IMR-90 (cell line): ENCODE measurements around the gene PDGFD. TPM values are rescaled to one million over a fixed set of nuclear protein-coding genes. Genes with fewer than 3 reads are reported as not detected.

Experiments used
- ATAC-seq: fragments of 200-7000 bp; cut with Tn5 transposase; 2 replicates; pipeline ENCODE4 v1.9.1; 2020; ENCODE audit warnings: low read depth, mild to moderate bottlenecking, moderate library complexity
- BruUV-seq: library from RNA; stranded (reverse); fragments of 400-500 nt; replicated peaks from 2 replicates; lab custom pipeline; 2021; lab: Mats Ljungman, UMichigan
- CTCF ChIA-PET: fragments of 300-600 bp; formaldehyde crosslinking; extraction: SDS; loops from one replicate; lab custom pipeline; 2021; ENCODE audit warnings: antibody characterized with exemption; lab: Yijun Ruan, JAX
- POLR2A ChIA-PET: fragments of 300-600 bp; sonication (Branson Sonifier 250); formaldehyde crosslinking; loops from one replicate; lab custom pipeline; 2022; ENCODE audit warnings: antibody characterized with exemption; ENCODE audit not compliant: unreplicated experiment; lab: Charles Lee
- DNase-seq: peaks from one replicate; pipeline ENCODE4 v3.0.0; 2013
- H2AFZ ChIP-seq: replicated peaks from 2 replicates; pipeline ENCODE3; 2013; ENCODE audit warnings: low read length, mild to moderate bottlenecking; ENCODE audit not compliant: poor library complexity
- H2AK5ac ChIP-seq: 2 replicates; pipeline ENCODE4 v1.6.1; 2013; ENCODE audit warnings: low read depth, low read length, inconsistent platforms
- H2AK9ac ChIP-seq: replicated peaks from 2 replicates; pipeline ENCODE3; 2013; ENCODE audit warnings: mild to moderate bottlenecking, low read depth, low read length, moderate library complexity; ENCODE audit not compliant: poor library complexity
- H2BK120ac ChIP-seq: 2 replicates; pipeline ENCODE4 v1.6.1; 2013; ENCODE audit warnings: low read depth, low read length, inconsistent platforms
- H2BK15ac ChIP-seq: 3 replicates; pipeline ENCODE4 v1.6.1; 2013; ENCODE audit warnings: low read depth, low read length, inconsistent platforms
- H2BK20ac ChIP-seq: 2 replicates; pipeline ENCODE4 v1.6.1; 2013; ENCODE audit warnings: low read depth, mild to moderate bottlenecking, inconsistent platforms, low read length, moderate library complexity
- H2BK5ac ChIP-seq: 2 replicates; pipeline ENCODE4 v1.6.1; 2013; ENCODE audit warnings: mild to moderate bottlenecking, low read depth, low read length, inconsistent platforms; ENCODE audit not compliant: poor library complexity, severe bottlenecking
- H3K14ac ChIP-seq: replicated peaks from 2 replicates; pipeline ENCODE4 v1.6.1; 2013; ENCODE audit warnings: low read depth, low read length, inconsistent platforms
- H3K18ac ChIP-seq: 2 replicates; pipeline ENCODE4 v1.6.1; 2013; ENCODE audit warnings: low read depth, low read length, control low read depth
- H3K23ac ChIP-seq: 2 replicates; pipeline ENCODE4 v1.6.1; 2013; ENCODE audit warnings: low read depth, low read length, inconsistent platforms
- H3K27ac ChIP-seq: 2 replicates; pipeline ENCODE4 v1.5.1; 2013; ENCODE audit warnings: mild to moderate bottlenecking, control low read depth, low read length; ENCODE audit not compliant: insufficient read depth
- H3K27me3 ChIP-seq: 2 replicates; pipeline ENCODE4 v1.6.1; 2013; ENCODE audit warnings: low read length; ENCODE audit not compliant: control insufficient read depth, insufficient read depth
- H3K36me3 ChIP-seq: 2 replicates; pipeline ENCODE4 v1.6.1; 2013; ENCODE audit warnings: low read length, mixed read lengths; ENCODE audit not compliant: control insufficient read depth, insufficient read depth
- H3K4ac ChIP-seq: 2 replicates; pipeline ENCODE4 v1.6.1; 2013; ENCODE audit warnings: low read depth, low read length, inconsistent platforms
- H3K4me1 ChIP-seq: 2 replicates; pipeline ENCODE4 v1.6.1; 2013; ENCODE audit warnings: low read length, mixed read lengths; ENCODE audit not compliant: control insufficient read depth, insufficient read depth
- H3K4me2 ChIP-seq: 2 replicates; pipeline ENCODE4 v1.6.1; 2013; ENCODE audit warnings: low read depth, mild to moderate bottlenecking, control low read depth, low read length, moderate library complexity
- H3K4me3 ChIP-seq: 2 replicates; pipeline ENCODE4 v1.5.1; 2013; ENCODE audit warnings: low read depth, mild to moderate bottlenecking, control low read depth, low read length, moderate library complexity; ENCODE audit not compliant: insufficient read depth
- H3K56ac ChIP-seq: 2 replicates; pipeline ENCODE4 v1.6.1; 2013; ENCODE audit warnings: low read length, inconsistent platforms; ENCODE audit not compliant: insufficient read depth; ENCODE audit errors: extremely low read depth
- H3K79me1 ChIP-seq, 2 experiments: 2 replicates each; pipeline ENCODE4 v1.6.1; 2013; ENCODE audit warnings: low read length in 2 of 2, inconsistent platforms in 1 of 2, low read depth in 1 of 2
- H3K9ac ChIP-seq: 2 replicates; pipeline ENCODE4 v1.6.1; 2013; ENCODE audit warnings: low read depth, low read length, control low read depth
- H3K9me1 ChIP-seq: 2 replicates; pipeline ENCODE4 v1.6.1; 2013; ENCODE audit warnings: low read length, inconsistent platforms; ENCODE audit not compliant: insufficient read depth
- H3K9me3 ChIP-seq: 2 replicates; pipeline ENCODE4 v1.6.1; 2013; ENCODE audit warnings: low read length; ENCODE audit not compliant: control insufficient read depth, insufficient read depth
- H4K20me1 ChIP-seq: 2 replicates; pipeline ENCODE4 v1.6.1; 2013; ENCODE audit warnings: low read length, inconsistent platforms; ENCODE audit not compliant: insufficient read depth
- H4K5ac ChIP-seq: 2 replicates; pipeline ENCODE4 v1.6.1; 2013; ENCODE audit warnings: mild to moderate bottlenecking, low read depth, low read length, control low read depth
- H4K8ac ChIP-seq, 2 experiments: 2 replicates each; pipeline ENCODE4 v1.6.1; 2013; ENCODE audit warnings: low read depth in 2 of 2, low read length in 2 of 2, control low read depth in 1 of 2, inconsistent platforms in 1 of 2
- H4K91ac ChIP-seq: 2 replicates; pipeline ENCODE4 v1.6.1; 2013; ENCODE audit warnings: low read depth, low read length, inconsistent platforms; ENCODE audit not compliant: insufficient read depth
- CEBPB ChIP-seq: IDR thresholded peaks from 2 replicates; pipeline ENCODE4 v1.6.1; 2012; ENCODE audit warnings: low read depth, low read length, improper control_type of control experiment
- CTCF ChIP-seq: conservative IDR thresholded peaks from 2 replicates; pipeline ENCODE4 v1.5.1; 2012; ENCODE audit warnings: mild to moderate bottlenecking, low read depth, low read length, improper control_type of control experiment
- MAZ ChIP-seq: IDR thresholded peaks from 2 replicates; pipeline ENCODE4 v1.6.1; 2012; ENCODE audit warnings: low read depth, mild to moderate bottlenecking, low read length, improper control_type of control experiment, moderate library complexity, borderline replicate concordance
- RAD21 ChIP-seq: IDR thresholded peaks from 2 replicates; pipeline ENCODE4 v1.6.1; 2012; ENCODE audit warnings: low read length, improper control_type of control experiment
- dilution Hi-C: fragments of 300-500 bp; cut with HindIII; formaldehyde crosslinking; loops from one replicate; pipeline ENCODE4 v1.14.3; 2018; ENCODE audit warnings: low sequenced_read_pairs; ENCODE audit not compliant: unreplicated experiment
- in situ Hi-C: fragments of 300-500 bp; cut with MboI; formaldehyde crosslinking; loops from 3 replicates; pipeline ENCODE4 v1.14.3; 2019; ENCODE audit warnings: low sequenced_read_pairs, inconsistent platforms, mixed read lengths
- intact Hi-C: fragments of 100-400 bp; cut with micrococcal nuclease; formaldehyde crosslinking; loops from 2 replicates; pipeline ENCODE4 v1.10.0; 2022
- polyA plus RNA-seq, 3 experiments: library from polyadenylated mRNA; depleted of rRNA; stranded (reverse); fragments of >200 nt; gene quantifications; 2 replicates each; pipeline ENCODE4 v1.2.3, GENCODE V29; 2012; ENCODE audit warnings: low replicate concordance in 1 of 3
- total RNA-seq: library from RNA; depleted of rRNA; stranded (reverse); fragments of >200 nt; gene quantifications from 2 replicates; pipeline ENCODE4 v1.2.3, GENCODE V29; 2012

The PDGFD gene
- total and polyA plus RNA-seq, 2 of the 4 experiments (the other 2 are of a cell fraction) = 2.1 to 3.0 TPM

GRCh38 chr11:103877221-103877620 is 286.7 kb downstream of the PDGFD start:
- Histone ChIP-seq H2BK120ac (peak overlapping the region; percentile 29; the same call in 1 of the 2 replicates), H3K4me2 (no peak overlapping the region), H3K23ac (no peak overlapping the region), H3K27ac (no peak overlapping the region), H3K36me3 (no peaks in the 10 kb centered on the region), H2BK15ac (no peak overlapping the region), H2BK5ac (no peak overlapping the region), H2AK9ac (no peak overlapping the region), H3K4me3 (no peak overlapping the region), H3K27me3 (no peaks in the 10 kb centered on the region), H2BK20ac (no peak overlapping the region), H3K9me1 (no peaks in the 10 kb centered on the region), H3K56ac (no peak overlapping the region), H2AFZ (no peak overlapping the region), H3K9me3 (no peaks in the 10 kb centered on the region), H4K5ac (no peak overlapping the region), H3K18ac (no peak overlapping the region), H3K4ac (no peak overlapping the region), H3K14ac (0 out of 2 replicates have a peak overlapping the region, but pooled peaks have one; percentile 4), H3K9ac (no peak overlapping the region), H3K4me1 (no peaks in the 10 kb centered on the region), H4K20me1 (no peaks in the 10 kb centered on the region), H3K79me1 (no peaks in the 10 kb centered on the region), H2AK5ac (no peak overlapping the region), H4K8ac (no peak overlapping the region), H4K91ac (no peak overlapping the region)
- intact Hi-C loops (no loop called here), dilution Hi-C loops (no loop called here), in situ Hi-C loops (no loop called here)
- ATAC-seq (no peak), DNase-seq (peak; percentile 16)
- TF ChIP-seq CEBPB (no peak), RAD21 (peak; percentile 33), MAZ (no peak), CTCF (peak; percentile 36)
- CTCF ChIA-PET = interaction anchor here (0.8 to 1.1 kb wide), 2 partner anchors 43 to 157 kb away, joined by 3 to 4 read pairs; no protein-coding TSS in a partner anchor
- BruUV-seq = no TSS peak
- POLR2A ChIA-PET = no interaction called here
